EH (cell line): Measurements from ENCODE around the gene GBX1.

Experiments
- DNase-seq: peaks from one replicate; pipeline ENCODE4 v3.0.0-alpha.2; 2015; ENCODE audit warnings: low read depth

The GBX1 gene

DNA sequence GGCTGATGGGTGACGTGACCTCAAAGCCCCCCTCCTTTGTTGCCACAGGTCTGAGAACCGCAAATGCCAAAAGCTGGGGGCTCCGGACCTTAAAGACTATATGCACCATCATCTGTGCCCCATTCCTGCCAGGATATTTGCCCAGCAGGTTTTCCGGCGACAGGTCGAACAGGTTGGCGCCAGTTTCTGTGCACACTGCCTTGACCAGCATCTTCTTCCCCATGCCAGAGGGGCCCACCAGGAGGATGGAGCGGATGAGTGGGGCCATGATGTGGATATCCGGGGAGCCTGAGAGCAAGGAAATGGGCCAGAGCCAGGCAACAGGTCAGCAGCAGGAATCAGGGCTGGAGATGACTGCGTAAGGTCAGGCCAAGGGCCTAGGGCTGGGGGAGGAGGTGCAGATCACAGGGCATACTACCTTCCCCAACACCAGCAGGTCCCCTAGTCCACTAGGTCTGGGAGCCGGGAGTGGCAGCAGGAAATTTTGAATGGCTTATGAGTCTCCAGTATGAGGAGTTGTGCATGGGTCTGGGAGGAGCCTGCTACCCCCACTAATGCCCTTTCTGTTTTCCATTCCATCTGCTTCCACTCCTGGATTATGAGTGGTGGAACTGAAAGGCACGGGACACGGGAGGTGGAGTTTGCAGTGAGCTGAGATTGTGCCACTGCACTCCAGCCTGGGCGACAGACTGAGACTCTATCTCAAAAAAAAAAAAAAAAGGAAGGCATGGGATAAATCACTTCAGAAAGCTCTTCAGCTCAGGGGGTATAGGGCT, 25.9 kb upstream of the GBX1 start:
- no peak for DNase-seq

DNA sequence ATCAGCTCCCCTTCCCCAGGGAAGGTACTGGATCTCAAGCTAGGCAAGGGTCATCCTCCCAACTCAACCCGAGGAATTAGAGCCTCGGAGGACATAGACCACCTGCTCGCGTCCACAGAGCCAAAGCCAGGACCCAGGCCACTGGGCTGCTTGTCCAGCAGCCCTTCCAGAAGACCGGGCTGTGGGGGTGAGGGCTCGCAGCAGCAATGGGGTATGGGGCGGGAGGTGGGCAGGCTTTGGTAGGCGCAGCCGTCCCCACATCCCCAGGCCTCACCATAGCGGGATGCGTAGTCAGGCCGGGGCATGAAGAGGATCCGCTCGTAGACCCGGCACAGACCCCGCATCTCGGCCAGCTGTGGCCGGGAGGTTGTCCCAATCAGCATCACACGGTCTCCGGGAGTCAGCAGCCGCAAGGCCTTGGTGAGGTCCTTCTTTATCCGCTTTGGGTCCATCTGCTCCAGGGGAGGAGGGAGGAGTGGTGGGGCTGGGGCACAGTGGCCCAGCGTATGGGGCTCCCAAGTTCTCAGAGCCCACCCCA, 24.6 kb upstream of the GBX1 start:
- DNase-seq, result no peak

DNA sequence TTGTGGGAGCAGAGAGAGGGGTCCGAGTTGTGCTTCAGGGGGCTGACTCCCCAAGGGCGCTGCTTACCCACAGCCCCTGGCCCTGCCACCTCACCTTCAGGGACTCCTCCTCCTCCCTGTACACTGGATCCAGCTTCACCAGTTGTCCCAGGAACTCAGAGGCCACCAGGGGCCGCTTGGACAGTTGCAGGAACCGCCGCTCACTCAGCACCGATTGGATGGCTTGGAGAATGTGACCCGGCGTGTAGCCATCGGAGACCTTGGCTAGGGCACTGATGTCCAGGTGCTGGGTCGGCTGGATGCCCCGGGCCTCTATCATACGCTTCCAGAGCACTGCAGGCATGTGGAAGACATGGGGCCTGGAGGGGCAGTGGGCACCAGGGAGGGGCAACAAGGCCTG, 24.1 kb upstream of the GBX1 start:
- no peak for DNase-seq

DNA sequence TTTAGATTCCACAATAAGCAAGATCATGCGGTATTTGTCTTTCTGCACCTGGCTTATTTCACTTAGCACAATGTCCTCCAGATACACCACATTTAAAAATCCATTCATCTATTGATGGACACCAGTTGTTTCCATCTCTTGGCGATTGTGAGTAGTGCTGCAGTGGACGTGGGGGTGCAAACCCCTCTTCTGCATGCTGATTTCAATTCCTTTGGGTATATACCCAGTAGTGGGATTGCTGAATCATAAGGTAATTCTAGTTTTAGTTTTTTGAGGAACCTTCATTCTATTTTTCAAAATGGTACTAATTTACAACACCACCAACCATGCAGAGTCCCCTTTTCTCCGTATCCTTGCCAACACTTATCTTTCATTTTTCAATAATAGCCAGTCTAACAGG, 21.5 kb upstream of the GBX1 start:
- DNase-seq, result no peak

DNA sequence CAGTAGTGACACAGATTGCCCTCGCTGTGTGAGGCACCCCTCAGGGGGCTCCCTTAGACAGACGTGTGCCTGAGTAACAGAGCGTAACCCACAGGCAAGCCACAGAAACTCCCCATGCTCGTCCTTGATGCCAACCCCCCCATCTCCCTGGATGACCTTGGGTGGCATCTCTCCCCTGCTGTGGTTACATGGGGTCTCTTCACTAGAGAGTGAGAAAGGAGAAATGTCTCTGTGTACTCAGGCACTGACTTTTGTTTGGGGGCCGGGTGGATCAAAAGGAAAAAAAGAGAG, 20.7 kb upstream of the GBX1 start:
- no peak for DNase-seq

DNA sequence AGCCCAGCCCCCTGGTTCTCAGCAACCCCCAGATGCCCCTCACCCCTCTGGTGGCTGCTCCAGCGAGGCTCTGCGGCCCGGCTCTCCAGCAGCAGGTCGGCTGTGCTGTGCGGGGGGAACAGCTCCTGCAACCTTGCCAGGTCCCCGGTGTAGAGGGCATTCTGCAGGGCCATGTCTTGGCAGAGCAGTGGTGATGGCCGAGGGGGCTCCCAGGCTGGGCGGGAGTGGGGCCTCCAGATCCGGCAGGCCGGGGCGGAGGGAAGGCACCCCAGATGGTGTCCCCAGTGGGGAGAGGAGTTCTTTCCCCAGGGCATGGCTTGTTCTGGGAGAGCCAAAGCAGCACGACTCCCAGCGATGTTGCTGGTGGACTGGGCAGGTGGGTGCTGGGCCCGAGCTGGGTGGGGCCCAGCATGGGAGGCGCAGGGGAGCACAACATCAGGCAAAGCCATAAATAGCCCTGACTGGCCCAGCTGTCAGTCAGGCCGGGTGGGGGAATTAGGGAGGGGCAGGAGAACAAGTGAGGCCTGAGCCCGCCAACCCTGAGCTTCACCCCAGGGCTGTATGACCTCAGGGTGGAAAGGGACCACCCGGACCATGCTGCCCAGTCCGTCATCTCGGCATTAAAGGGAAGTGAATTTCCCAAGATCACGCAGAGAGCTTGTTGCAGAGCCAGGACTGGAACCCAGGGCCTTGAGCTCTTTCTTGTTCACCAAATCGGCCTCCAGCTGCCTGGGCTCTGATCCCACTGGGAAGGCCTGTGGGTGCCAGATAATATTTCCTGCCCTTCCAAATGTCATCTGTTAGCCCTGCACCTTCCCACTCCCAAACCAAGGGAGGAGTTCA, 20.1 kb upstream of the GBX1 start:
- no peak for DNase-seq

DNA sequence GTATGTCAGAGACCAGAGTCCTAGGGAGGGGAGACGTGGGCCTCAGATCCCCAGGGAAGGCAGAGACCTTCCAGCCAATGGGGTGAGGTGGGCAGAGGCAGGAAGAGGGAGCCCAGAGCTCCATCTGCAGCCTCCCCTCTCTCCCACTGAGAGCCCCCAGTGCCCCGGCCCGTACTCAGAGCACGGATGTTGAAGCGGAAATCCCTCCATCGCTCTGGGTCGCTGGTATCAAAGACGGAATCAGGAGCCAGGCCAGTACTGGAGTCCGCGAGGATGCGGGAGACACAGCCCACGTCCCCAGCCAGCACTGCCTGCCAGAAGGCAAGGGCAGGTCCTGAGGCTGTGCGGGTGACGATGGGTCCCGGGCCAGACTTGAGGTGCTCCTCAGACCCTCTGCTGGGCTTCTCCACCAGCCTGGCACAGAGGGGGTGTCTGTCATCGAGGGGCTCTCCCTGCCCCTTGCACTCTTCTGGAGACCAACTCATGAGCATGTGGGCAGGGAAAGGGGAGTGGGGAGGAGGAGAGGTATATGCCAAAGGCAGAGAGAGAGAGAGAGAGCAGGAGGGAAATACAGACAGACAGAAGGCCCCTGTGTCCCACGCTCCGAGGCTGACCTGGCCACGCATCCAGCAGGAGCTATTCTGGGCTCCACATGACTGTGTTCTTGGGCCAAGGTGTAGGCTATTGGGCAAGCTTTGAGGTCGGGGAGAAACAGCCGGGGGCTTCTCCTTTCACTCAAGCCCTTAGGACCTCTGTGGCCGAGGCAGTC, 19.3 kb upstream of the GBX1 start, which contains the start of gene ASB10:
TSS of gene ASB10 (minus strand) at position 611 of the 769 bp plus-strand sequence. CDS start at position 491, 120 bp downstream.
- no peak for DNase-seq

DNA sequence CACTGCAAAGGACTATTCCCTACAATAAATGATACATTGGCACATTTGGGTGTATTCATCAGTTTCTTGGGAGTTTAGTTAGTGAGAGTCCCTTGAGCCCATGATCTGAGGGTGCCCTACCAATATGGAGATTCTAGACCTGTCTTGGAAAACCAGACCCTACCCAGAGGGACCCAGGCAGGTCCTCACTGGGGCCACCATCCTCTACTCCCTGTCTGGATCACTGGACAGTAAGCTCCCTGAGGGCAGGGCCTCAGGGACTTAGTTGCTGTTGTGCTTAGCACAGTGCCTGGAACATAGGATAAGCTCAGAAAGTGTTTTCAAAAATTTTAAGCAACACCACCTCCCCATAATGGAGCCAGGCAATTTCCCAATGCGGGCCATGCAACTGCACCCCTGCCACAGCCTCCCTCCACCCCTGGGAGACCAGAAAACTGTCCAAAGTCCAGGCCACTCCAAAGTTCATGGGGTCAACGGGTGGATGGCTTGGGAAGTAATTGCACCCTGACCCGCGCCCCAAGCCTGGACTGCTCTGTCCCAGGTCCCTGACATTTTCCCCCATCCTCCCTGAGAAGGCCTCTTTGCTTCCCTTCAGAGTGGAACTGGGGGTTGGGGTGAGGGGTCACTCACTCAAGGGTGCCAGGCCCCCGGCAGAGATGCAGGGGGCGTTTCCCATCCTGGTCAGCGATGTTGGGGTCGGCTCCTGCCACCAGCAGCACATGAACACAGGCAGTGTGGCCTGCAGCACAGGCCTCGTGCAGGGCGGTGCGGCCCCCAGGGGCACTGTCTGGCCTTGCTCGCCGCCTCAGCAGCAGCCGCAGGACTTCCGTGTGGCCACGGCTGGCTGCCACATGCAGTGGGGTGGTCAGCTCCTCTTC, 18.5 kb upstream of the GBX1 start:
- DNase-seq, result no peak

DNA sequence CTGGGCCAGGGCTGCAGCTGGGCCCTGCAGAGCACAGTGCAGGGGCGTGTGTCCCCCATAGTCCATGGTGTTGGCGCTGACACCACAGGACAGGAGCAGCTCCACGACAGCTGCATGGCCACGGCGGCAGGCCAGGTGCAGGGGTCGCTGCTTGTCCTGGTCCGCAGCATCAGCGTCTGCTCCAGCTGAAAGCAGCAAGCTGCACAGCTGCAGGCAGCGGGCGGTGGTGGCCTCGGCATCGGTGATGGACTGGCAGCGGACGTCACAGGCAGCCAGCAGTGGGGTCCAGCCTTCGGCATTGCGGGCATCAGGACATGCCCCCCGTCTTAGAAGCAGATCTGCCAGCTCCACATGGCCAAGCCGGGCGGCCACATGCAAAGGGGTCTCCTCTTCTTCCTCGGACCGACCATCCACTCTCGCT, 13.5 kb upstream of the GBX1 start:
- no peak for DNase-seq

DNA sequence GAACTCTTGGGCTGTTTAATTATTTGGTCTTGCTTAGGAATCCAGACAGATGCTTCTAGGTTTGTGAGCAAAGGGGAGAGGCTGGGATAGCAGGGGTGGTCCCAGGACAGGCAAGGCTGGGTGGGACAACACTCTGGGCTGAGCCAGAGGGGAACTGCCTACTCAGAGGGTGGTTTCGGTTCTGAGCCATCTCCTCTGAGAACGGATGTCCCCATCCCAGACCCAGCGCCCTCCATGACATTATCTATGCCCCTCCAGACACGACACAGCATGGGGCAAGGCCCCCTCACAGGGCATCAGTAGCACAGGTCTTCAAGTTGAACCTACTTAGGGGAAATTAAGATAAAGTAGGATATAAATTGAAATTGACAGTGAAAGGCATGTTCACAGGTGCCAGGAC, 12.5 kb upstream of the GBX1 start:
- DNase-seq, result no peak

DNA sequence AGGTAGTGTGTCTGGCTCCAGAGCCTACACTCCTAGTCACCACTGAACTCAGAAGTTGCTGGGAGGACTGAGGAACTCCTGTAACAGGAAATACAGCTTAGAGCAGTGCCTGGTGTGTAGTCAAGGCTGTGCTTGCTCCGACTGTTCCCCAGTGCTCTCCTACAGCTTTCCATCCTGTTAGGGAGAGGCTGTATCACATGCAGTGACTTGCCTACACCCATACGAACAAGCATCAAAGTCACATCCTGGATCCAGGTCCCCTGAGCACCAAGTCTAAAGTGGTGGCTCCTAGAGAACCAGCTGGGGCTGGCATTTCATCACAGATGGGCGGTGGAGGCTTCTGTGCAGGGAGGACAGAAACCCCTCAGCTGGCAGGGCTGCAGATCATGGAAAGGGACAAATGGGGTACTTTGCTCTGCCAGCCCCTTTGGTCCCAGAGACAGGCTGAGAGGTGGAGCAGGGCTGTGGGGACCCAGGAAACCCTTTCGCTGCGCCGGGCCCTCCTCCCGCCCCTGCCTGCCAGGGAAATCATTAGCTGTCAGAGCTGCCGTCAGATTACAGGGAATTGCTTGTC, 11.9 kb upstream of the GBX1 start:
- DNase-seq, result no peak

DNA sequence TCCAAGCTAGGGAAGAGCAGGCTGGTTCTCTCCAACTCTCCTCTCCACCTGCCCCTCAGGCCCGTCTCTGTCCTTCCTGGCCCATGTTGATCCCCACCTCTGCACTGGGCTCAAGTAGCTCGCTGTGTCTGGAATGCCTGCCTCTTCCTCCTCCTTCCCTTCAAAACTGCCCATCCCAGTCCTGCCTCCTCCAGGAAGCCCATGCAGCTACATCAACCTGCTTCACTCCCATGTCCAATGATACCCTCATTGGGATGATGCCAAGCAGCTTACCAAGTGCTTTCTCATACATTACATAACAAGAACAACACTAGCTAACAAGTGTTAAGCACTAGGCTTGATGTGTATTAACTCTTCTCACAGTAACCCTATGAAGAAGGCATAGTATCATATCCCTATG, 11.3 kb upstream of the GBX1 start:
- no peak for DNase-seq

DNA sequence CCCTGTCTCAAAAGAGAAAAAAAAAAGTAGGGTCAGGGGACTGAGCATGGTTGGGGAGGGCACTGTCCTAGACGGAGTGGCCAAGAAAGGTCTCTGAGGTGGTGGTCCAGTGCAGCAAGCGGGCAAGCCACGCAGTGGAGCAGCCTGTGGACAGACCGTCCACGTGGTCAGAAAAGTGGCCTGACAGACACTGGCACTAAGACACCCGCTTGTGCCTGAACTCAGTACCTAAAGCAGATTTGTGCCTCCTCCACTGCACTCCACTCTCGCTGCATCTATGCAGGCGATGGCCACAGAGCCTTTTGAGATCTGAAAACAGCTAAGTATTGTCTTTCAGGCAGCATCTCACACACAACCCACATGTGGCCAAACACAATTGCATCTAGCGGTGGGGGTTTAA, 10.7 kb upstream of the GBX1 start:
- no peak for DNase-seq

DNA sequence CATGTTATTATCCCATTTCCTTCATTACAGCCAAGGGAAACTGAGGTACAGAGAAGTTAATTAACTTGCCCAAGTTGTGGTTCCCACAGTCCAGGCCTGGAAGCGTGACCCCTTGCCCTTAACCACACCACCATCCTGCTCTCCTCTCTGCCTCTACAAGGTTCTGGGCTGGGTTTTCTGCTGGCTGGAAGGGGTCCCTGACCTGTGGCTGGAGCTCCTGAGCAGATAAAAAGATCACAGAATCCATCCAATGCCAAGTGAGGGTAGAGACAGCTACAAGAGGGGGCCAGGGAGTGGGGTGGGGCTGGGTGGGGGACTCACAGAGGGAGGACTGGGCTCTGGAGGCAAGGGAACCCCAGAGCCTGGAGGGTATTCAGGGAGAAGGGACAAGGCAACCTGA, 9.8 kb upstream of the GBX1 start:
- no peak for DNase-seq

DNA sequence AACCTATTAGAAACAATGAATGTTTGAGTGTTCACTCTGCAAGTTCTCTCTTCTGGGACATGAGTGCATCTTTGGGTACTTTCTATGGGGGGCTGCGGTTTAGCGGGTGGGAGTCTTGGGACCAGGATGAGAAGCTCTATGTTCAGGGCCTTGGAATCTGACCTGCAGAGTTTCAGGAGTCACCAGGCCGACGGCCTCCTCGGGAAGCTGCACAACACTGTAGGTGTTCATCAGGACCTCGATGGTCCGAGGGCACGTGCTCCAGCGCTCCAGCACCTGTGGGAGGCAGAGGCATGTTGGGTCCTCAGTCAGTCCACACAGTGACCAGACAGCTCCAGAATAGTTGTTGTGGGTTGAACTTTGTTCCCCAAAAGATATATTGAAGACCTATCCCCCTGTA, 8.9 kb upstream of the GBX1 start:
- DNase-seq, result no peak

DNA sequence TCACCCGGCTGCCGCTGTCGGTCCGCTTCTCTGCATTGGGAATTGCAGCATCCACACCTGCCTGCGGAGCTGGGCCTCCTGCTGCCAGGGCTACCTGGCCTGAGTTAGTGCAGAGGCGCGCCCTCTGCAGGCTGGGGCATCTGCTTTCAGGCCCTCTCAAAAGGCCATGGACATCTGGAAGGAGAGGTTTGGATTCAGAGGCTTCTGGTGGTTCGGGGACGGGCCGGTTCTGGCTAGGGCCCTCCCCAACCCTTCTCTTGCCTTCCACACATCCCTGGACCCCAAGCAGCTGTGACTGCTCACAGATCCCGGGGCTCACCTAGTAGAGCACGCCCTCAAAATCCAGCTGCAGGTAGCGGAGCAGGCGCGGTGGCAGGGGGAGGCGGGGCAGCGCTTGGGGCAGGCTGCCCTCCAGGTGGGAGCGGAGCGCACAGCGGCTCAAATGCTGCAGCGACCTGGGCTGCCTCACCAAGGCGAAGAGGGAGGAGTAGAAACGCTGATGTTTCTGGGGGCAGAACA, 8.4 kb upstream of the GBX1 start:
- no peak for DNase-seq

DNA sequence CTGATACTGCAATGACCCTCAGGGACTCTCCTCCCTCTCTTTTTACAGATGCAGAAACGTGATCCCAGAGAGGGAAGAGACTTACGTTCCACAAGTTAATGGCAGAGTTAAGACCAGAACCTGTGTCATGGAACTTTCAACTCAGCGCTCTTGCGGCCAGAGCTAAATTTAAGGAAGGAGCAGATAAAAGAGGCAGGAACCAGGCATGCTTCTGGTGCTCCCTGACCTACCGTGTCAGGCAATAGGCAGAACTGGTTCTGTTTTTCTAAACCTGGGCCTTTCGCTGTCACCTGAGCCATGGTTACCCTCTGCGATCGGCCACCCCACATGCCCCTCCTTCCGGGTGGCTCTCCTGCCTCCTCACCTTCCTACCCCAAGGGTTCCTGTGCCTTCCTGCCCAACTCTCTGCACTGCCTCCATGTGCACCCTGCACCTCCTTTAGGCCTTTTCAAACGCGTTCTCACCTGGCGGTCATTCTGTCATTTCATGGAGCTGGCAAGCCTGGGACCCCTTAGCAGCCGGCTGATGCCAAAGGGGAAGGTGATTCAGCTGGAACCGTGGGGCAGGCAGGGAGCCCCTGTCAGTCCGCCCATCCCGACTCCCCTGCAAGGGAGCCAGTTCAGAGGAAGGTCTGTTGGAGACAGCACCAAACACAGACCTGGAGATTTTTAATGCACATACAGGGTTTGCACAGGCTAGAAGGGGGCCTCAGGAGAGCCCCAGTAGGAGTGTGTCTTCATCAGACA, 7.7 kb upstream of the GBX1 start:
- DNase-seq, result no peak

DNA sequence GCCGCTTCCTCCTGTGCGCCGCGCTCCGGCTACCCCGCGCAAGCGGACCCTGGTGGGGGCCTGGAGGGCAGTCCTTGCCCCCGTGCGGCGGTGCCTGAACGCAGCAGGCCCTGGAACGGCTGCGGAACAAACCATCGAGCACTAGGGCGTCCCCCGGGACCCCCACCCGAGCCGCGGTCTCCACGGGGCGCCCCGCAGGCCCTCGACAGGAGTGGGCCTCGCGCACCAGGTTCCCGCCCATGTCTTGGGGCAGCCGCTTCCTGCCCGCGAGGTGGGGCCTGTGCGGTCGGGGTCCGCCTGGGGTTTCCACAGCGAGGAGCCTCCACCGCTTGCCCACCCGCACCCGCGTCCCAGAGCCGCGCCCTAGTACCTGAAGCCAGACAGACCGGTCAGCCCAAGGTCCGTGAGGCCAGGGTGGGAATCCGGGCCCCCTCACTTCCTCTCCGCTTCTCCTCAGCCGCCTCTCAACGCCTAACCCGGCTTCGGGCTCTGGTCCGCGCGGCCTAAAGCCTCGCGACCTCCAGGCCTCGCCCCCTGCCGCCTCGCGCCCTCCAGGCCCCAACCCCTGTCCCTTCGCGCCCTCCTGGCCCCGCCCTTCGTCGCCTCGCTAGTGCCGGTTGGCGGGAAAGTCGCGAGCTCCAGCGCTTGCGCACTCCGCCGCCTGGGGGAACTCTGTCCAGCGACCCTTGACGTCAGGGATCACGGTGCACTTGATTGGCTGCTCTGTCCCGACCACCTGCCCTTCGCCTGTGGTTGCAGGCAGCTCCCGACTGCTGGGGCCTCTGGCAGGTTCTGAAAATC, 7.0 kb upstream of the GBX1 start:
- DNase-seq, result no peak
